ENCODE data around the gene TARBP1.
"Not testable (repeated sequence)": the region's sequence is repeated elsewhere in the genome, so short reads cannot be mapped to it uniquely, and the experiment has no call there.

TARBP1 gene

DNA sequence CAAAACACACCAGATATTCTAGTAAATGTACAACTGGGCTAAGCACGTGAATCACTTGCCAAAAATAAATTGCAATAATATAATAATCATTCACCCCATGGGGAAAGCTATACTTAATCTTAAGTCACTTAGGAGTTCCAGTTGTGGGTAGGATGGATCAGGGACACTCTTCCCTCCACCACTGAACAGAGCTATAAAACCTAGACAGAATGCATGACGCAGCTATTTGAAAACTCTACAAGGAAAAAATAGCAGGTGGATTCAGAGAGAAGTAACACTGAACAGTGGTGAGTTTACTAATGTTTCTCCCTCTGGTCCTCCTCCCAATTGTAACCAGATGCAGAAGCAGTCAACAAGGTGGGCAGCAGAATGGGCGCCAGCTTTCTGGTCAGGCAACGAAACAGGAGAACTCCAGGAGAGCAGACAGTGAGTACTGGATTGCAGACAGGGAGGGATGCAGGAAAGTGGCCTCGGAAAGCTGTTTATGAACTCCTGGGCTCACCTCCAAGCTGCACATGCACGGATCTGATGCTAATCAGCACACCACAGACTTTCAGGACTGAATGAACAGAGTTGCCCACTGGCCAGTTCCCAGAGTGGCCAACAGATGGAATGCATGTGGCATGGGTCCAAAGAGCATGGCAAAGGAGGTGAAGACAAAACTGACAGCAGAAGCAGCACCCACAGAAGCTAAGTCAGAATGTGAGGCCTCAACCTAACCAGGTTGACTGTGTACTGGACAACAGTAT, 41.4 kb downstream of the TARBP1 start:
- no peak for DNase-seq (ENCODE audit: low spot score)

DNA sequence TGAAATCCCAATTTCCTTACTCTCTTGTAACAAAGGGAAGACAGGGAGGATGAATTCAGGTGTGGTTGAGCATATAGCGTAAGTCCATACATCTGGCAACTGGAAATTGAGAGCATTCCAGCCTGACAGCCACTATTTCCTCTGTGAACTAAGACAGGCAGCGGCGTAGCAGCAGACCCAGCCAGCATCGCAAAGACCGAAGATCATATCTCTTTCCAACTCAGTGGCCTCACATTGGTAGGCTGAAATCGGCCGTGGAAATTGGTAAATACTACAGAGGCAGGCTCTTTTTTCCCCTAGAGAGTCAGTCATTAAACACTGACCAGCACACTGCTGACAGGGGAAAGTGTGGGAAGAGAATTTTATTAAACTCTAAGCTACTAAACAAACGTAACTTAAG, 43.4 kb downstream of the TARBP1 start:
- no peak for DNase-seq (ENCODE audit: low spot score)

DNA sequence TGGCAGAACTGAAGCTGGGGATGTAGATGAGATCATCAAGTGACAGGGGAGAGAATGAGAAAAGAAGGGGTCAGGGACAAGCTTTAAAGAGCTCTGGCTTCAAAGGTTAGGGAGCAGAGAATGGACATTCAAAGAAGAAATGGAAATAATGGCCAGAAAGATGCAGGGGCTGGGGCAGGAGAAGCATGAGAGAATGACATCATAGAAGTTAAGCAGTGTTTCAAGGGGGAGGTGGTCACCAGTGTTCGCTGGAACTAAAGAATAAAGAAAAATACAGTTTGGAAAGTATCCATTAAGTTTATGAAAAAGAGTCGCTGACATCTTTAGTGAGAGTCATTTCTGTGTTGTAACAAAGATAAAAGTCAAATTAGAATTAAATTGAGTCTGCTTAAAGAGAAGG, 44.3 kb downstream of the TARBP1 start:
- DNase-seq (ENCODE audit: low spot score) = no peak

DNA sequence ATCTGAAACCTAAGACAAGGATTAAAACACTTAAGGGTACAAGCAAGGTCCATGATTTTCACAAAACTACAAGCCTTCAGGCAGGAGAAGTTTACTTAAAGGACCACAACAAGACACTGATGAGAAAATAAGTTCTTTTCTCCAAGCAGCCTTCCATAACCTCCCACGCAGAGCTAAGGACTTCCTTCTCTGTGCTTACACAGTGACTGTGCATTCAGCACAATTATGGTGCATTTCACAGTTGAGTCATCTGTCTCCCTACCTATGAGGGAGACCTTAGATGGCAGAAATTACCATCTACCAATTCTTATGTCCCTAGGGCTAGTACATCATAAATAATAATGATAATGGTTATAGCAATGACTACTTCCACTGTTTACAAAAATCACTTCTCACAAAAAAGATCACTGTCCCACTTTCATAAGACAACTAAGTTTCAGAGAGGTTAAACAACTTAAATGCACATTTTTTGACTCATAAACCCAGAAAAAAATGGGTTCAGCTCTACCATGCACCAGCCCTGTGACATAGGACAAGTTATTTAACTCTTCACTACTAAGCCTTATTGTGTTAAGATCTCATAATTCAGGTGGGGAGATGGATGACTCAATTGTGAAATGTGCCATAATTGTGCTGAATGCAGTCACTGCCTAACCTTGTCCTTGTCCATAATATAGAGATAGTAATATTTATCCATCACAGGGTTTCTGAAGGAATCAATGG, 45.3 kb downstream of the TARBP1 start:
- no peak for DNase-seq (ENCODE audit: low spot score)

DNA sequence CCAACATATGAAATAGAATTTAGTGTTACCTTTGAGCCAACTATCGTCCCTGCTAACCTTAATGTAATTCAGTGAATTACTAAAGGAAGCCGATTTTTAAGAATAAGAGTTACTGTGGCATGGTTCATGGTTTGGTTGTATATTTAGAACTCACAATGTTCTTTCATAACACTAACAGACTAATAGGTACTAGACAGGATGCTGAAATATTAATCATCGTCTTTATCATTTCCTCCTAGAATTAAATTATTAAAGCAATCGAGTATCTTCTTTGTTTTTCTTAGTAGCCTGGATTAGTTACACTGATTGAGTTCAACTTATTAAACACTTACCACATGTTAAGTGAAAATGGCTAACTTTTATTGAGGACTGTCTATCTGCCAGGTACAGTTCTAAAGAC, 47.7 kb downstream of the TARBP1 start:
- DNase-seq (ENCODE audit: low spot score) = no peak

DNA sequence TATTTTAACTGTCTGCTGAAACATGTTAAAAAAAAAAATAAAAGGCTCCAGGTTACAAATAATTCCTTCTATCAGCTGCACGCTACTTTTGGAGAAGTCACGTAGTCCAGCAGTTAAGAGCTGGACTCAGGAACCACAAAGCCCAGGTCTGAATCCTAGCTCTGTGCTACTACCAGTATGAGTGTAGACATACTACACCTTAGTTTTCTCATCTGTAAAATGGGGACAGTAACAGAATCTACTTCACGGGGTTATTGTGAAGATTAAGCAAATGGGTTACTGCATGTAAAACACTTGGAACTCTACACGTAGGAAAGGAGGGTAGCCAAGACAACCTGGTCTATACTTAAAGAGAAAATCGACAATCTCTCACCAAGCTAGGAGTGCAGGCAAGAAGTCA, 48.3 kb downstream of the TARBP1 start:
- DNase-seq (ENCODE audit: low spot score) = no peak

DNA sequence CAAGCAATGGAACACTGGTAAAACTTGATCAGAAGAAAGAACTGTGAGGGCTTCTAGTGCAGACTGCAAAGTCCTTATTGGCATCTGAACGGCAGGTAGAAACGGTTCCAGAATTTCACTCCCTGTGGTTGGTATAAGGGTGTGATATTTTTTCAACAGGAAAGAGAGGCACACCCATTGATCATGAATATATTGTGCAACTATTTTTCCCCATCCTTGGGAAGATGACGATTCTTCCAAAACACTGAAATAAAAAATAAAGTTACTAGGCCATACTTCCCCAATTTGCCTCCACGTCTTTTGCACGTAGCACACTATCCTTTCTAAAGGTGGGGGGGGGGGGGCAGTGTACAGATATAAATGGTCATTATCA, 49.6 kb downstream of the TARBP1 start:
- no peak for DNase-seq (ENCODE audit: low spot score)

DNA sequence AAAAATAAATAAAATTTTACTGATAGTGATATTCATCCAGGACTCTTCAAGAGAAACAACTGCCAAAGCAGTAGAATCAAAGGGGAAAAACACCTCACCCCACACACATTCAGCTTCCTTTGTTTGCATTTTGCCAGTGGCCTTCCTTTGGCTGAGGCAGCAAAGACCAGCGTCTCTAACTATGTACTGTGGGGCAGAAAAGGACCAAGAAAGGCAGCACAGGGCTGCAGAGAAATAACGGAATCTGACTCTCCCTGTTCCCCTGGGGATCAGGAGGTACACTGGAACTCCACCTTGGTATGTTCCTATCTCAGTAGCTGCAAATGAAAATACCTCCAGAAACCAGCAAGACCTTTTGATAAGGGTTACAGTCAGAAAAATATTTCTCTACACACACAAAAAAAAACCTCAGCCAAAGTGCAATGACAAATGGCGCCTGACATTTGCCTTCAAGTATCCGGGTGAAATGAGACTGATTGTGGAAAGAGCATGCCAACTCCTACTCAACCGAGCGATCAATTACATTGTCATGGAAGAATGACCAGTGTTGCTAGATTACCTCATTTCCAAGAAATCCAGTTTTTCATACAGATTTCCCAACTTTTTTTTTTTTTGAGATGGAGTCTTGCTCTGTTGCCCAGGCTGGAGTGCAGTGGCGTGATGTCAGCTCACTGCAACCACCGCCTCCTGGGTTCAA, 50.9 kb downstream of the TARBP1 start:
- DNase-seq (ENCODE audit: low spot score) = no peak

DNA sequence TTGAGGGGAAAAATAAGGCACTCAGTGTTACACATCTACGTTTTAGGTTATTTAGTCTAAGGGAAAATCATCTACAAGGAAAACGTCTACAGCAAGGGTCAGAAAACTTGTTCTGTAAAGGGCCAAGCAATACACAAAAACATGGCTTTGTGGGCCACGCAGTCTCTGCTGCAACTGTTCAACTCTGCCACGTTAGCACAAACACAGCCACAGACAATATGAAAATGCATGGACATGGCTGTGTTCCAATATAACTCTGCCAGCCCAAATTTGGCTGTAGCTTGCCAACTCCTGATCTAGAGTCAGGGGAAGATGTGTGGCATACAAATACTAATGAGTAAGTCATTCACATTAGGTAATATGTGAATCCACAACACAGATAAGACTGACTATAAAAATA, 65.0 kb downstream of the TARBP1 start:
- DNase-seq (ENCODE audit: low spot score) = no peak

DNA sequence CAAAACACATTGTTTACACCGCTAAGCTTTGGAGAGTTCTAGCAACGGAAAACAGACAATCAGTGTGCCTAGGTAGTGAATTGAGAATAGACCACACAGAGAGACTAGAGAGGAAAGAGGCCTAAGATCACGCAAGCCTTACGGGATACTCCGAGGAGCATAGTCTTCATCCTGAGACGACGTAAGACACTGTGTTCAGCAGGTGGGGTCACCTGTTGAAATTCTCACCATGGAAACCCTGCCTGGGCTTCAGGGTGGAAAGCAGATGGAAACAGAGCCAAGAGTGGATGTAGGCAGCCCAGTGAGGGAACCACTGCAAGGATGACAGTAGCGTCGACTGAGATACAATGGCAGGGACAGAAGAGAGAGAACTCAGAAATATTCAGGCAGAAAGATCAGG, 65.5 kb downstream of the TARBP1 start:
- DNase-seq (ENCODE audit: low spot score) = no peak

DNA sequence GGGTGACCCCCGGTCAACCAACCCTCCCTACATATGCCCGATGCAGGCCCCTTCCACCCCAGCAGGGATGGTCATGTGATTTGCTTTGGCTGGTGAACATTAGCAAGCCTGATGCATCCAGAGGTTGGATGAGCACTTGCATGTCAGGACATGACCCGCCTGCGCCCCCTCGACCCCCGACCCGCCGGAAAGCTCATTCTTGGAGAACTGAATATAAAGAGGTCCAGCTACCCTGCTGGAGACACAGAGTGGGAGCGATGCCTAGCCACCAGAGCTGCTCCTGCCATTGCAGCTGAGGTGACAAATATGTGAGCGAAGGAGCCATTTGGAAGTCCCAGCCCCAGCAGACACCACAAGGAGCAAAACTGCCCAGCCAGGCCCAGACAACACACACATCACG, 66.1 kb downstream of the TARBP1 start:
- DNase-seq (ENCODE audit: low spot score) = no peak

DNA sequence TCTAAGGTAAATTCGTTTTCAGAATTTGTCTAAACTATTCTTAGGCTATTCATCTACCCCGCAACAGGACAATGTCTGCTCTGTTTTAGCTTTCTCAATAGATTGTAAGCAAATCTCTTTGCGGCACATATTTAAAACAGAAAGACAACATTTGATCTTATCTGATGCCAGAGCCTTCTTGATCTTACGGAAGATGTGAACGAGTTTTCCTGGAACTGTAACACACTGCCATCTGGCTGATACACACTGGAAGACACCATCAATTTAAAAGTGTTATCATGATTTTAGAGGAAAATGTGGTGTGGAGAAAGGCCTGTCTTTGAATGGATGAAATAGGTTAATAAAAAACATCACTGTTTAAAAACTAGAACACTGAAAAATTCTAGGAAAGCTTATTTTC, 69.7 kb downstream of the TARBP1 start:
- DNase-seq (ENCODE audit: low spot score) = no peak

DNA sequence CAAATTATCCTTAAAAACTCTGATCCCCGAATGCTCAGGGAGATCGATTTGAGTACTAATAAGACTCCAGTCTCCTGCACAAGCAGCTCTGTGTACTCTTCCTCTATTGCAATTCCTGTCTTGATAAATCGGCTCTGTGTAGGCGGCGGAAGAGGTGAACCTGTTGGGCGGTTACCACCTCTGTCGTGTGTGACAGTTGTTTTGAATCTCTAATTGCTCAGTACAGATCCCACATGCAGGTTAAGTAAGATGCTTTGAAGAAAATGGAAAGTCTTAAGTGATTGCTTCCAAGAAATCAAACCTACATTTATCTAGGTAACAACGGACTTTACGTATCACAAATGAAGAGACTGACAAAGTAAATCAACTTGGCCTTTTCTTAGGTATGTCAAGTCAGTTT, 70.2 kb downstream of the TARBP1 start:
- DNase-seq (ENCODE audit: low spot score) = no peak

DNA sequence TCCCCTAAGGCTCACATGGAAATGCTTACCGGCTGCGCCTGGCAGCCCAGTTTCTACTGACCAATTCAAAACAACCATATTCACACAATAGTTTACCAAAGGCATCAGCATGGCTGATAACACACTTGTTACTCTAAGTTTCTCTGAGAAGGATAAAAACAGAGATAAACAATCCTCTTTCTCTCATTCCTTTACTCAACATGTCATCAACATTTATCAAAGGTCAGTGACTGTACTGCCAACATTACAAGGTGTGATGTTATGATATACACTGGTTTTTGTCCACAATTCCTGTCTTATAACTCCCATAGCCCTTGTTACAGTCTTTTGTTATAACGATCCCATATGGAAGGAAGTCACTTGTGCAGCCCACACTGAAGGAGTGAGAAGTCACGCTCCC, 72.1 kb downstream of the TARBP1 start:
- no peak for DNase-seq (ENCODE audit: low spot score)

DNA sequence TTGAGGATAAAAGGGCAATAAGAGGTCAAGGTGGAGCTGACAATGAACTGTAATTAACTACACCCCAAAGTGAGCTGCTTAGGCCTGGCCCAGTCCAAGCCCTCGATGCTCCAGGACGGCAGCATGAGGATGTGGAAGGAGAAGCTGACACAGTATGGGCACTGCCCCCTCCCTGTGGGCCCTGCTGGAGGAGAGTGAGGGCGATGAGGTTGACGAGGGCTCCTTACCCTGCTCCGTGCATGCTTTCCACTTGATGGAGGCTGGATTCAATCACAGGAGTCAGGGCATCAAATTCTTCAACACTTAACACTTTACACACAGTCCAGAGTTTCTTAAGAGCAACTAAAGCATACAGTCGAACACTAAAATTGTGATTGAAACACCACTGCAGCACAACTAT, 73.3 kb downstream of the TARBP1 start:
- no peak for DNase-seq (ENCODE audit: low spot score)

DNA sequence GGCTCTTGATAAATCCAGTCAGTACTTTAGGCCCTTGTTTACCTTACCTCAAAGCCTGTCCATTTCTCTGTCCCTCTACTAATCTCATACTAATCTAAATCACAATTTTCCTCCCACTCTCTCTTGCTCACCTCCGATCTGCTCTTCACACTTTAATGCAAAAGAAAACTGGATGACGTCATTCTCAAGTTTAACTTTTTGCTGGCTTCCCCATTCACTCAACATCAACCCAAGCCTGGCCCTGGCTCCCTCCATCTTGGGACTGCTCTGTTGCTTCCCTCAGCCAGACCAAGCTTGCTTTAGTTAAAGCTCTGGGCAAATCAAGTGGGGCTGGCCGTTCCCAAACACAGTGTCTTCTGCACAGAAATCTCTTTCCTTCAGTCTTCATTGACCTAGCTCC, 76.0 kb downstream of the TARBP1 start:
- DNase-seq (ENCODE audit: low spot score) = no peak

DNA sequence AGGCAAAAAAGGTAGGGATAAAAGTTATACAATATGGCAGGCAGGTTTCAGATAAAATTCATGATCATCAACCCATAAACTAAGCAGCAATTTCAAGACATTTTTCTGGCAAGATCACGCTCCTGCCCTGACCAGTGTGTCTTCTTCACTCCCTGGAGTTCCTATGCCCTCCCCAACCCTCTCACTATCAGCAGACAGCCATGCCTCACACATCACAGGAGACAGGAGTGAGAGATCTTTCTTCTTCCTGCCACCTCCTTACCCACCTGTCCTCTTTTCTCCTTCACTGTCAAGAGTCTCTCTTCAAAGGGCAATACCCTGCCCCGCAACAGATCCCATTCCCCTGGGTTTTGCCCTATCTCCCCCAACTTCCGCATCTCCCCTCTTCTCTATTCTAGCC, 77.3 kb downstream of the TARBP1 start:
- DNase-seq (ENCODE audit: low spot score) = no peak

DNA sequence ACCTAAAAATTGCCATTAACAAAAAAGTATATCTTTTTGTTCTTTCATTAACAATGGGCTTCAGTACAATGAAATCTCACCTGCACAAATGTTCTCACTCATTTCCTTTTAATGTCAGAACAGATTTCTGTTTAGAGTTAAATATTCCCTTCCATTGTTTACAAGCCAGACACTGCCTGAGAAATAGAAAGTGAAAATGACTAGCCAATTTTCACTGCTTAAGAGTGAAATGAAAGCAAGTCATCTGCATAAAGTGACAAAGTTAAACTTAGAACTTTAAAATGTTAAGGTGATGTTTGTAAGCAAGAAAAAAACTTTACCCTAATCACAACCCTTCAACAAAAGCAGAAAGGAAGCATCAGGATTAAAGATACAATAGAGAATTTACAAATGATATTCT, 78.2 kb downstream of the TARBP1 start:
- DNase-seq (ENCODE audit: low spot score) = peak; percentile 42

DNA sequence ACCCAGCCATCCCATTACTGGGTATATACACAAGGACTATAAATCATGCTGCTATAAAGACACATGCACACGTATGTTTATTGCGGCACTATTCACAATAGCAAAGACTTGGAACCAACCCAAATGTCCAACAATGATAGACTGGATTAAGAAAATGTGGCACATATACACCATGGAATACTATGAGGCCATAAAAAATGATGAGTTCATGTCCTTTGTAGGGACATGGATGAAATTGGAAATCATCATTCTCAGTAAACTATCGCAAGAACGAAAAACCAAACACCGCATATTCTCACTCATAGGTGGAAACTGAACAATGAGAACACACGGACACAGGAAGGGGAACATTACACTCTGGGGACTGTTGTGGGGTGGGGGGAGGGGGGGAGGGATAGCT, 79.5 kb downstream of the TARBP1 start:
- DNase-seq (ENCODE audit: low spot score) = not testable (repeated sequence)

DNA sequence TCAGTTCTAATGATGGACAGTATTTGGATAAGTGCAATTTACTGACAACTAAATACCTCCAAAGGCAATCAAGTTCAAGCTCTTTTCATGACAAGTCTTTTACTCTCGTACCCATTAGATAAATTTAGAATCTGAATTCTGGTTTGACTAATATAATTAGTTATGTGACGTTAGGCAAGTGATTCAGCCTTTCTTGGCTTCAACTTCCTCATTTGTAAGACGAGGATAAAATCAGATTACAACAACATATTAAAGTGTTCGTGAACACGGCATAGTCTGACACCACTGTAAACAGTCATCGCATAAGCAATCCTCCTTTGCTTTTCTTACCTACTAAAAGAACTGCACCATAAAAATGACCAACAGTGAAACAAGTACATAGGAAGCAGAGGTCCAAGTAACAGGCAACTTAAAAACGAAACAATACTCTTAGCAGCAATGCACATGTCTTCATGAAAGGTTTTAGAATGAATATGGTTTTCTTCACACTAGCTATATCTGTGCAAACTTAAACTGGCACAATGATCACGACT, 80.1 kb downstream of the TARBP1 start:
- DNase-seq (ENCODE audit: low spot score) = peak; percentile 21

DNA sequence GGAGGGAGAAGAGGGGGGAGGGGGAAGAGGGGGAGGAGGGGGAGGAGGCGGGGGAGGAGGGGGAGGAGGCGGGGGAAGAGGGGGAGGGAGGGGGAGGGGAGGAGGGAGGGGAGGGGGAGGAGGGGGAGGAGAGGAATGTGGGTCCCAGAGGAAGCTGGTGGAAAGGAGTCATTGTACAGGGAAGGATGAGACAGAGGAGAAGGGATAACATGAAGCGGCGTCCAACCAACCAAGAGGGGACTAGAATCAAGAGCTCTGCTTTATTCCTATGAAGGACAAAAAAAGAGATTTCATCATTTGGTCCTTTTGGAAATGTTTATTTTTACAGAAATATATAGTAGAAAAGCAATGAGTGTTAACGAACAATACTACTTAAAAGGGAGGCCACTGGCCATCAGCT, 81.2 kb downstream of the TARBP1 start:
- DNase-seq (ENCODE audit: low spot score) = no peak

DNA sequence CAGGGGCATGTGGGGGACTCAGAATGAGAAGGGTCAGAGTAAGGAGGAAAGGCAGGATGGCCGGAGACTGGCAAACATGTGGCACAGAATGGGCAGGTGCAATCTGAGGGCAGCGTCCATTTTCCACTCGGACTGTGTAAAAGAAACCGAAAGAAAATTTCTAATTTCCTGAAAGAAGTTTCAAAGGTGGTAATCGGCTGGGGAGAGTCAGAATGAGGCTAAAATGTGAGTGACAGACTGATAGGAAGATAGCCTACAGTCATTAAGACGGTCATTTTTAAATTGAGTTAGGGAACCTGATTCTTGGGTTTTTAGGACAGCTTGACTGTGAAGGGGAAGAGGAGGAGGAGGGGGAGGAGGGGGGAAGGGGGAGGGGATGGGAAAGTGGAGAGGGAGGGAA, 82.1 kb downstream of the TARBP1 start:
- DNase-seq (ENCODE audit: low spot score) = no peak

DNA sequence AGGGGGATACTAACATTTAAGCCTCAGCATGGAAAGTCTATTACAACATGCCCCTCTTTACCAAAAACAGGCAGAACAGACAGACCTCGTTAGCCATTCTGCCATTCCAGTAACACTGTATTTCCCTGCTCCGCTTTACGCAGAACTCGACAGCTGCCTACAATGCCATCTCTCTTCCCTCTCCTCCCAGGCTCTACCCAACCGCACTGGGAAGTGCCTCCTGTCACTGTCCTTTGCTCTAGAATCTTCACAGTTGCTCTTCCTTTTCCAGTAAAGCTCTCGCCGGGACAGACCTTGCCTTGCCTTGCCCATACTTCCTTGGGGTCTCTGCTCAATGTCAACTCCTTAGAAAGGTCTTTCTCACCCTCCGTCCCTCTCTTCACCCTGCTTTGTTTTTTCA, 82.9 kb downstream of the TARBP1 start:
- no peak for DNase-seq (ENCODE audit: low spot score)
